Stimulated activated CD8-positive, alpha-beta memory T cell treated with anti-CD3 and anti-CD28 coated beads, Interleukin-7, amount 100 ng/mL, for 1 hour (primary cell): Measurements from ENCODE around the gene C4A.
"Not testable (repeated sequence)": the region's sequence is repeated elsewhere in the genome, so short reads cannot be mapped to it uniquely, and the experiment has no call there.

ENCODE experiments used
- DNase-seq, 2 donors: peaks; one replicate each; pipeline ENCODE4 v3.0.0-alpha.2; 2020; ENCODE audit warnings: low read depth in 2 of 2

Gene C4A

GRCh38 chr6:32049736-32050135 is 67.9 kb downstream of the C4A start:
- not testable (repeated sequence) for DNase-seq

GRCh38 chr6:32050562-32050961 is 68.7 kb downstream of the C4A start:
- no peak for DNase-seq
